ENCODE measurements around the gene STARD9. TPM values are rescaled to one million over a fixed set of nuclear protein-coding genes. Genes with fewer than 3 reads are reported as not detected.

STARD9 gene
- total RNA-seq, 1 donor from 2014 or later: 8.8 TPM

- H3K9me3 Mint-ChIP-seq: no peaks in the 10 kb centered on the region
- H3K36me3 Mint-ChIP-seq (ENCODE audit: low read depth): no peaks in the 10 kb centered on the region
- peaks cover 7% of the 10 kb centered on the region for H3K4me1 Mint-ChIP-seq
- intact Hi-C loops (cut with micrococcal nuclease): no loop called here
- H3K4me3 Mint-ChIP-seq: no peak overlapping the region
- DNase-seq: no peak
- H3K27ac Mint-ChIP-seq: no peak overlapping the region
- no peaks in the 10 kb centered on the region for H3K27me3 Mint-ChIP-seq
These were observed 132.6 kb downstream of the STARD9 start for GRCh38 chr15:42707873-42708544.

- no peaks in the 10 kb centered on the region for H3K27me3 Mint-ChIP-seq
- H3K9me3 Mint-ChIP-seq: no peaks in the 10 kb centered on the region
- H3K4me3 Mint-ChIP-seq: no peak overlapping the region
- H3K27ac Mint-ChIP-seq: no peak overlapping the region
- DNase-seq: no peak
- intact Hi-C loops (cut with micrococcal nuclease): no loop called here
- H3K36me3 Mint-ChIP-seq (ENCODE audit: low read depth): no peaks in the 10 kb centered on the region
- H3K4me1 Mint-ChIP-seq: peaks cover 4% of the 10 kb centered on the region
These were observed 135.3 kb downstream of the STARD9 start for GRCh38 chr15:42710662-42711061.

DNA sequence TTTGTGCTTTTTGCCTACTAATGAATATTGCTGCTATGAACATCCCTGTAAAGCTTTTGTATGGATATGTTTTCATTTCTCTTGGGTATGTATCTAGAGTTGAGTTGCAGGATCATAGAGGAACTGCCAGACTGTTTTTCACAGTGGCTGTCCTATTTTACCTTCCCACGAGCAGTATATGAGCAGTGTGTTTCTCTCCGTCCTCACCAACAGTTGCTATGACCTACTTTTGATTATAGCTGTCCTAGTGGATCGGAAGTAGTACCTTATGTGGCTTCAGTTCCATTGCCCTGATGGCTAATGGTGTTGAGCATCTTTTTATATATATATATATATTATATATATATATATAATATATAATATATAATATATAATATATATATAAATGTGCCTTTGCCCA, 136.3 kb downstream of the STARD9 start:
- Mint-ChIP-seq H3K27me3 (no peaks in the 10 kb centered on the region), H3K4me1 (peaks cover 4% of the 10 kb centered on the region), H3K36me3 (ENCODE audit: low read depth) (no peaks in the 10 kb centered on the region), H3K9me3 (no peaks in the 10 kb centered on the region), H3K27ac (no peak overlapping the region), H3K4me3 (no peak overlapping the region)
- no peak for DNase-seq
- intact Hi-C loops (cut with micrococcal nuclease): no loop called here

DNA sequence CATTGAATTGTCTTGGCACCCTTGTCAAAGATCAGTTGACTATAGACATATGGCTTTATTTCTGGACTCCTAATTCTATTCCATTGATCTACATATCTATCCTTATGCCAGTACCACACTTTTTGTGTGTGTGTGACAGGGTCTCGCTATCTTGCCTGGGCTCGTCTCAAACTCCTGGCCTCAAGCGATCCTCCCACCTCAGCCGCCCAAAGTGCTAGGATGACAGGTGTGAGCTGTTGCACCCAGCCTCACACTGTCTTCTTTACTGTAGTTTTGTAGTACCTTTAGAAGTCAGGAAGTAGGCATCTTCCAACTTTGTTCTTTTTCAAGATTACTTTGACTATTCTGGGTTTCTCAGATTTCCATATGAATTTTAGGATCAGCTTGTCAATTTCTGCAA, 137.2 kb downstream of the STARD9 start:
- Mint-ChIP-seq H3K27ac (no peak overlapping the region), H3K4me1 (peaks cover 4% of the 10 kb centered on the region), H3K27me3 (no peaks in the 10 kb centered on the region), H3K4me3 (no peak overlapping the region), H3K9me3 (no peaks in the 10 kb centered on the region), H3K36me3 (ENCODE audit: low read depth) (no peaks in the 10 kb centered on the region)
- DNase-seq: no peak
- intact Hi-C loops (cut with micrococcal nuclease): no loop called here

DNA sequence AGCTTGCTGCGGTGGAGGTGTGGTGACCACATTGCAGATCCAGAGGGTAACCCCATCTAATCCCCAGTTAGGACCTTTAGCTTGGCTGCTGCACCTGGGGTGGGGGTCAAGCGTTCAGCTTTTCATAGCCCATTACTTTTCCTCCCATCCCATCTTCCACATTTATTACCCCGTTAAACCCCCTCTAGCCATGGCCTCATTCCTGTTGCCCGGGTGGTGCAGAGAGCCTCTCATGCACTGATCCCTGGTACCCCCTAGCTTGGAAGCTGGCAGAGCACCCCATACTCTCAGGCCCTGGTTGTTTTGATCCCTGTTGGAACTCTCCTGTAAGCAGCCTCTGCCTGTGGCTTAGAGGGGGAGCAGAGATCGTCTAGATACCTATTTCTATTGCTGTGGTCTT, 140.7 kb downstream of the STARD9 start:
- DNase-seq: no peak
- Mint-ChIP-seq H3K36me3 (ENCODE audit: low read depth) (peaks cover 14% of the 10 kb centered on the region), H3K4me1 (no peaks in the 10 kb centered on the region), H3K9me3 (no peaks in the 10 kb centered on the region), H3K4me3 (no peak overlapping the region), H3K27me3 (no peaks in the 10 kb centered on the region), H3K27ac (no peak overlapping the region)
- intact Hi-C loops (cut with micrococcal nuclease): no loop called here

DNA sequence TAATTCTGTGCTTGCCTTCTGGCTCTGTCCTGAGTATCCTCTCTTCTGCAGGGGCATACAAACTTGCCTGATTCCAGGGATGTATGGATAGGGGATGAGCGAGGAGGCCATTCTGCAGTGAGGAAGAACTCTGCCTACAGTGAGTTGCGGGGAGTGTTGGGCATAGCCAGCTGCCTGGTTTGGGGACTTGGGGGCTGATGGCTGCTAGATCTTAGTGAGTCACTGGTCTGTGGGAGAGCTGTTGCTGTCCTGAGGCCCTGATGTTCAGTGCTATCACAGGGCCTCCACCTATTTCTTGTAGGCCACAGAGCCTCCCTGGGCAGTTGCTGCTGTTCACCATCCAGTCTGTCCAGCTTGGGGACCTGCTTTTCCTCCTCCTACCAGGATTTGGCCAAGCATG, 141.2 kb downstream of the STARD9 start:
- Mint-ChIP-seq H3K27me3 (no peaks in the 10 kb centered on the region), H3K36me3 (ENCODE audit: low read depth) (peaks cover 14% of the 10 kb centered on the region), H3K27ac (no peak overlapping the region), H3K9me3 (no peaks in the 10 kb centered on the region), H3K4me3 (no peak overlapping the region), H3K4me1 (no peaks in the 10 kb centered on the region)
- DNase-seq: no peak
- intact Hi-C loops (cut with micrococcal nuclease): no loop called here

DNA sequence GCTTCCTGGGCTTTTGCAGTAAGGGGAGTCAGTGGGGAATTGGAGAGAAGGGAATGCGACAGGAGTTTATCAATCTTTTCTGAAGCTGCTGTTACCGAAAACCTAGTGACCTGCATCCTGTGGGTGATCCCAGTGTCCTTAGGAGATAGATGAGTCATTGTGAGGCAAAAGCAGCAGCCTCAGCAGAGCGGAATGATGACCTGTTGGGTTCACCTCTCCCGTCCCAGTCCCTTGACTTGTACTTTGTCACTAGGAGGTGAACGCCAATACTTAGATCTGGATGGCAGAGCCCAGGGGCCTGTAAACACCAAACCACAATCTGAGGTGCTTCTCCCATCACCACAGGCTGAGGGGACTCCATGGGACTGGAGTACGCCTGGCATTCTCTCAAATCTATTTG, 143.6 kb downstream of the STARD9 start:
- H3K27me3 Mint-ChIP-seq: no peaks in the 10 kb centered on the region
- no peak overlapping the region for H3K4me3 Mint-ChIP-seq
- intact Hi-C loops (cut with micrococcal nuclease): no loop called here
- no peaks in the 10 kb centered on the region for H3K4me1 Mint-ChIP-seq
- peaks cover 19% of the 10 kb centered on the region for H3K36me3 Mint-ChIP-seq (ENCODE audit: low read depth)
- no peaks in the 10 kb centered on the region for H3K9me3 Mint-ChIP-seq
- no peak for DNase-seq
- H3K27ac Mint-ChIP-seq: no peak overlapping the region

- Mint-ChIP-seq H3K36me3 (ENCODE audit: low read depth) (peaks cover 27% of the 10 kb centered on the region), H3K27ac (no peak overlapping the region), H3K4me3 (no peak overlapping the region), H3K9me3 (no peaks in the 10 kb centered on the region), H3K27me3 (no peaks in the 10 kb centered on the region), H3K4me1 (no peaks in the 10 kb centered on the region)
- intact Hi-C loops (cut with micrococcal nuclease): no loop called here
- no peak for DNase-seq
These were observed 144.7 kb downstream of the STARD9 start for GRCh38 chr15:42720071-42720470.

DNA sequence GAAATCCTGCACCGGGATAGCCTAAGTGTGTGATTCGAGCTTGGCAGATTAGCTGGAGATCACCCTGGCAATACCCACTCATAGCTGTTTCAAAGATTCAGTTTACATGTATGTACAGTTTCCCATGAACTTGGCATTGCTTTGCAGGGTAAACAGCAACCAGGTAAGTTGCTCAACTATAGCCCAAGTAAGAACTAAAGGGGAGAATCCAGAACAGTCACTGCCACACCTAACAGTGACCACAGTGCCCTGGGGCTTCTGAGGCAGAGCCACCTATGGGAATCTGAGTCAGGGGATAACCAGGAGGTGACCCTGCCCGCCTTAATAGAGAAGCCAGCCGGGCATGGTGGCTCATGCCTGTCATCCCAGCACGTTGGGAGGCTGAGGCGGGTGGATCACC, 145.6 kb downstream of the STARD9 start:
- Mint-ChIP-seq H3K27me3 (no peaks in the 10 kb centered on the region), H3K9me3 (no peaks in the 10 kb centered on the region), H3K36me3 (ENCODE audit: low read depth) (peaks cover 33% of the 10 kb centered on the region), H3K4me3 (no peak overlapping the region), H3K27ac (no peak overlapping the region), H3K4me1 (no peaks in the 10 kb centered on the region)
- no peak for DNase-seq
- intact Hi-C loops (cut with micrococcal nuclease): no loop called here

GRCh38 chr15:42721916-42722315, 146.5 kb downstream of the STARD9 start:
- no peak overlapping the region for H3K4me3 Mint-ChIP-seq
- no peak overlapping the region for H3K27ac Mint-ChIP-seq
- no peak for DNase-seq
- no peaks in the 10 kb centered on the region for H3K9me3 Mint-ChIP-seq
- H3K36me3 Mint-ChIP-seq (ENCODE audit: low read depth): peaks cover 37% of the 10 kb centered on the region
- intact Hi-C loops (cut with micrococcal nuclease): no loop called here
- no peaks in the 10 kb centered on the region for H3K4me1 Mint-ChIP-seq
- H3K27me3 Mint-ChIP-seq: no peaks in the 10 kb centered on the region

GRCh38 chr15:42723068-42723467, 147.7 kb downstream of the STARD9 start:
- no peaks in the 10 kb centered on the region for H3K4me1 Mint-ChIP-seq
- H3K4me3 Mint-ChIP-seq: no peak overlapping the region
- peaks cover 47% of the 10 kb centered on the region for H3K36me3 Mint-ChIP-seq (ENCODE audit: low read depth)
- intact Hi-C loops (cut with micrococcal nuclease): no loop called here
- DNase-seq: no peak
- H3K27me3 Mint-ChIP-seq: no peaks in the 10 kb centered on the region
- H3K27ac Mint-ChIP-seq: no peak overlapping the region
- no peaks in the 10 kb centered on the region for H3K9me3 Mint-ChIP-seq

DNA sequence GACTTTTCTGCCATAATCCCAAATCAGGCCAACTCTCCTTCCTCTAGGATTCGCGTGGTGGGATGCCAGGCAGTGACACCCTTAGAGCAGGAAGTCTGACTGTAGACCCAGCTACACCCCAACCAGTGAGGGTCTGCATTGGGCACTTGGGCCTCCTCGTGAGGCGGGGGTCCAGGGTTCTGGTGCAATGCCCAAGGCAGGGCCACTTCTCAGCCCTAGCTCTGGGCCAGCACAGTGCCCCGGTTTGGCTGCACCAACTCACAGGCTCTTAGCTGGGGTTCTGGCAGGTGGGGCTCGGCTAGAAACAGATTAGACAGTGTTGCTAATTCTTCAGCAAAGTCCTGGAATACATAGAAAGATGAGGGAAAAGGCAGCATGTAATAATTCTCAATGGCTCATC, 148.9 kb downstream of the STARD9 start:
- H3K27ac Mint-ChIP-seq: no peak overlapping the region
- no peaks in the 10 kb centered on the region for H3K27me3 Mint-ChIP-seq
- peaks cover 46% of the 10 kb centered on the region for H3K36me3 Mint-ChIP-seq (ENCODE audit: low read depth)
- H3K4me3 Mint-ChIP-seq: no peak overlapping the region
- no peaks in the 10 kb centered on the region for H3K9me3 Mint-ChIP-seq
- intact Hi-C loops (cut with micrococcal nuclease): no loop called here
- DNase-seq: no peak
- H3K4me1 Mint-ChIP-seq: no peaks in the 10 kb centered on the region

- no peak overlapping the region for H3K27ac Mint-ChIP-seq
- H3K4me1 Mint-ChIP-seq: no peaks in the 10 kb centered on the region
- peaks cover 42% of the 10 kb centered on the region for H3K36me3 Mint-ChIP-seq (ENCODE audit: low read depth)
- intact Hi-C loops (cut with micrococcal nuclease): no loop called here
- H3K27me3 Mint-ChIP-seq: no peaks in the 10 kb centered on the region
- no peak for DNase-seq
- no peaks in the 10 kb centered on the region for H3K9me3 Mint-ChIP-seq
- no peak overlapping the region for H3K4me3 Mint-ChIP-seq
These were observed 150.0 kb downstream of the STARD9 start for GRCh38 chr15:42725331-42725903.

DNA sequence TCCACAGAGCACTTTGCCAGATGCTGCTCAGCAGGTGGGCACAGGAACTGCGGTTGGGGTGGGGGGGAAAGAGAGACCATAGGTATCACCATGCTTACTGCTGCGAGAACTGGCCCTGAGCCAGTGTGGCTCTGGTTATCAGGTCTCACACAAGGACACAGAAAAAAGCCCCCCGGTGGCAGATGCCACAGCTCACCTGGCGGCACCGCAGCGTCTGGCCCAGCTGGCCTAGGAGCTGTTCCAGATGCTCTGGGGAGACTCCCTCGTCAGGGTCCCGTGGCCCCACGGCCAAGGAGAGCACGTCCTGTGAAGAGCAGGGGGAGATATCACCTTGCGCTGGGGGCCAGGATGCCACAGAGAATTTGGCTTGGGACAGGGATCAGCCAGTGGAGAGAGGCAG, 150.7 kb downstream of the STARD9 start:
- intact Hi-C loops (cut with micrococcal nuclease): no loop called here
- peaks cover 44% of the 10 kb centered on the region for H3K36me3 Mint-ChIP-seq (ENCODE audit: low read depth)
- DNase-seq: no peak
- no peaks in the 10 kb centered on the region for H3K9me3 Mint-ChIP-seq
- no peaks in the 10 kb centered on the region for H3K4me1 Mint-ChIP-seq
- no peak overlapping the region for H3K27ac Mint-ChIP-seq
- H3K4me3 Mint-ChIP-seq: no peak overlapping the region
- no peaks in the 10 kb centered on the region for H3K27me3 Mint-ChIP-seq

All from activated CD4-positive, alpha-beta T cell treated with anti-CD3 and anti-CD28 coated beads, Interleukin-2, amount 10 ng/mL, durations not matched to agents 24 days and 14 days (primary cell).